ENCODE data around the gene RARB.

Gene RARB

DNA sequence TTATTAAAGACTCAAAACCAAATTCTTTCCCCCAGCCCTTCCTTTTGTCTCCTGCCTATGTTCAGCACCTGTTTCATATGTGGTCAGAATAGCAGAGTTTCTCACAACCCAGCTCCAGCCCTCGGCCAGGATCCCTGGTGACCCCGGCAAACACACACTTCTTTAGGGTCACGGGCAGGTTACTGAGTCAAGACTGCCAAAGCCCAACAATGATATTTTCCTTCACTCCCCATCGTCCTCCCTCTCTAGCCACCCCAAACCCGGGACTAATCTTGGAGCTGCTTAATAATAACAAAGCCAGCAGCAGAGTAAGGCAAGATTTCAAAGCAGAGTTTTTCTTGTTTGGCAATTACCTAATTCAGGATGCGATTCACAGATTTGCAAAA is 25.5 kb downstream of the RARB start:
- TF ChIP-seq ZFX (IDR thresholded peaks at IDR 0.05; ENCODE audit: borderline replicate concordance), result no peak
- TF ChIP-seq, protein P1, sequence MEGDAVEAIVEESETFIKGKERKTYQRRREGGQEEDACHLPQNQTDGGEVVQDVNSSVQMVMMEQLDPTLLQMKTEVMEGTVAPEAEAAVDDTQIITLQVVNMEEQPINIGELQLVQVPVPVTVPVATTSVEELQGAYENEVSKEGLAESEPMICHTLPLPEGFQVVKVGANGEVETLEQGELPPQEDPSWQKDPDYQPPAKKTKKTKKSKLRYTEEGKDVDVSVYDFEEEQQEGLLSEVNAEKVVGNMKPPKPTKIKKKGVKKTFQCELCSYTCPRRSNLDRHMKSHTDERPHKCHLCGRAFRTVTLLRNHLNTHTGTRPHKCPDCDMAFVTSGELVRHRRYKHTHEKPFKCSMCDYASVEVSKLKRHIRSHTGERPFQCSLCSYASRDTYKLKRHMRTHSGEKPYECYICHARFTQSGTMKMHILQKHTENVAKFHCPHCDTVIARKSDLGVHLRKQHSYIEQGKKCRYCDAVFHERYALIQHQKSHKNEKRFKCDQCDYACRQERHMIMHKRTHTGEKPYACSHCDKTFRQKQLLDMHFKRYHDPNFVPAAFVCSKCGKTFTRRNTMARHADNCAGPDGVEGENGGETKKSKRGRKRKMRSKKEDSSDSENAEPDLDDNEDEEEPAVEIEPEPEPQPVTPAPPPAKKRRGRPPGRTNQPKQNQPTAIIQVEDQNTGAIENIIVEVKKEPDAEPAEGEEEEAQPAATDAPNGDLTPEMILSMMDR (IDR thresholded peaks at IDR 0.05), result no peak
- H3K27ac ChIP-seq, result no peak overlapping the region

DNA sequence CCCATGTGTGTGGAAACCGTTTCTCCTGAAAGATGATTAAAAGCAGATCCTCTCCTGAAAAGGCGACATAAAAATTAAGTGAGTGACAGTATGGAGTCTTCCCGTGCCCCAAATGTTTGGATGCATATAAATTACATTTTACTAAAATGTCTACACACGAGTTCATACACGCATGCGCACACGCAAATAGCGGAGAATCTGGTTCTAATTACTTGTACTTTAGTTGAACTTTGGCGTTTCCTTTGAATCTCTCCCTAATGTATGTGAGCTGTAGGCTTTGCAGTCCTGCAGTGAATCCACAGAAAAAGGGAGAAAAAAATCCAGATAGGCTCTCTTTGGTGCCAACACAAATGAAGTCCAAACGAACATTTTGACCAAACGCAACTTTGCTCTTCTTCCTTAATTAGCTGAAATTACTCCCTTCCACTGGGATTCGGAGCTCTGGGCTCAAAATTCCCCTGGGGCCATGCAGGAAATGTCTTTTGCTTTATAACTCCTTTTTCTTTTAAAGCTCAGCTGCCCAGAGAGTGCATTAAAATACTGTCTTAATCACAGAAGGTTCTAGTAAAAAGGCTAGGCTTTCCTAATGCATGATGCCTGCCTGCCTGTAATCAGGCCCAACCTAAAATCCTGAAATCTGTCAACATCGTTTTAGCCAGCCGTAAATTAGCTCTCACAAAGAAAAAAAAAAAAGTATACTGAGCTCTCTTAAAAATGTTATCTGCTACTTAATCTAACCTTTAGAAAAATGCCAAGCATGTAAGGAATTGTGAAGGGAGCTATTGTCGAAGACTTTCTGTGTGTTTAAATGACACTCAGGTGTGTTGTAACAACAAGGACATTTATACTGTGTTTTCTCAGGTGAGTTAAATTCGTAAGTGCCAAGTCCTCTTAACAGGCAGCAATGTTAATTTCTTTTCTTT is 26.2 kb downstream of the RARB start:
- no peak overlapping the region for H3K27ac ChIP-seq
- TF ChIP-seq ZFX (IDR thresholded peaks at IDR 0.05; ENCODE audit: borderline replicate concordance), result no peak
- TF ChIP-seq, protein P1 (IDR thresholded peaks at IDR 0.05), result no peak

GRCh38 chr3:25455441-25456132 is 27.5 kb downstream of the RARB start:
- no peak for TF ChIP-seq ZFX (IDR thresholded peaks at IDR 0.05; ENCODE audit: borderline replicate concordance)
- no peak overlapping the region for H3K27ac ChIP-seq

- TF ChIP-seq, protein P1 (IDR thresholded peaks at IDR 0.05), result no peak
- no peak for TF ChIP-seq ZFX (IDR thresholded peaks at IDR 0.05; ENCODE audit: borderline replicate concordance)
- H3K27ac ChIP-seq, result no peak overlapping the region
Measured at GRCh38 chr3:25456723-25457670, 28.9 kb downstream of the RARB start.

- no peak overlapping the region for H3K27ac ChIP-seq
- TF ChIP-seq, protein P1 (IDR thresholded peaks at IDR 0.05), result no peak
- TF ChIP-seq ZFX (IDR thresholded peaks at IDR 0.05; ENCODE audit: borderline replicate concordance), result no peak
Measured at GRCh38 chr3:25457671-25458419, 29.8 kb downstream of the RARB start.

GRCh38 chr3:25458420-25458814 is 30.4 kb downstream of the RARB start:
- TF ChIP-seq ZFX (IDR thresholded peaks at IDR 0.05; ENCODE audit: borderline replicate concordance), result no peak
- TF ChIP-seq, protein P1 (IDR thresholded peaks at IDR 0.05), result no peak

More at GRCh38 chr3:25458420-25458814, 30.4 kb downstream of the RARB start:
- H3K27ac ChIP-seq, result no peak overlapping the region

Data from 22Rv1 (cell line).